Liver (tissue), 3 donors: ENCODE data around the gene TNNI3K.

Source experiments
- ATF3 ChIP-seq: IDR thresholded peaks from 2 replicates; pipeline ENCODE4 v1.6.1; 2016; ENCODE audit warnings: antibody characterized with exemption
- CTCF ChIP-seq: fragments of 150-350 bp; IDR thresholded peaks from 2 replicates; pipeline ENCODE4 v1.5.1; 2017; ENCODE audit warnings: improper control_type of control experiment, low read depth, low read length; ENCODE audit not compliant: missing input control
- EGR1 ChIP-seq, 2 donors: IDR thresholded peaks; 2 replicates each; pipeline ENCODE4 v1.6.1; 2016 to 2018; ENCODE audit warnings: antibody characterized with exemption in 2 of 2, low read depth in 2 of 2
- FOXA2 ChIP-seq: IDR thresholded peaks from 2 replicates; pipeline ENCODE4 v1.6.1; 2016; ENCODE audit warnings: antibody characterized with exemption
- HNF4A ChIP-seq, 2 donors: conservative IDR thresholded peaks; 2 replicates each; pipeline ENCODE4 v1.6.1; 2016; ENCODE audit warnings: antibody characterized with exemption in 2 of 2, mild to moderate bottlenecking in 2 of 2
- JUND ChIP-seq, 2 donors: IDR thresholded peaks; 2 replicates each; pipeline ENCODE4 v1.6.1; 2016; ENCODE audit warnings: antibody characterized with exemption in 2 of 2
- REST ChIP-seq: IDR thresholded peaks from 2 replicates; pipeline ENCODE4 v1.6.1; 2016; ENCODE audit warnings: antibody characterized with exemption, mild to moderate bottlenecking
- TAF1 ChIP-seq: conservative IDR thresholded peaks from 2 replicates; pipeline ENCODE4 v1.6.1; 2016; ENCODE audit warnings: antibody characterized with exemption, mild to moderate bottlenecking
- donor health status: healthy.
- donor health status: healthy.

- TF ChIP-seq CTCF = no peak
- TF ChIP-seq EGR1 (IDR thresholded peaks at IDR 0.05; ENCODE audit: low read depth in 2 of 2) = no peak
- no peak for TF ChIP-seq TAF1
- no peak for TF ChIP-seq REST
- no peak for TF ChIP-seq JUND (IDR thresholded peaks at IDR 0.05)
- no peak for TF ChIP-seq FOXA2
- no peak for TF ChIP-seq ATF3
- no peak for TF ChIP-seq HNF4A (conservative IDR thresholded peaks at IDR 0.05)
Measured at GRCh38 chr1:74245168-74245772, 10.1 kb downstream of the TNNI3K start.
